ENCODE results near the gene DSTN.
A peak's percentile ranks its signal among the peaks of the same experiment; 100 is the strongest.

Gene DSTN

GRCh38 chr20:17625246-17626051, 55.6 kb downstream of the DSTN start:
- DNase-seq, result no peak

GRCh38 chr20:17626217-17627007, 56.5 kb downstream of the DSTN start:
- no peak for DNase-seq

GRCh38 chr20:17627101-17627955, 57.5 kb downstream of the DSTN start:
- no peak for DNase-seq

DNA sequence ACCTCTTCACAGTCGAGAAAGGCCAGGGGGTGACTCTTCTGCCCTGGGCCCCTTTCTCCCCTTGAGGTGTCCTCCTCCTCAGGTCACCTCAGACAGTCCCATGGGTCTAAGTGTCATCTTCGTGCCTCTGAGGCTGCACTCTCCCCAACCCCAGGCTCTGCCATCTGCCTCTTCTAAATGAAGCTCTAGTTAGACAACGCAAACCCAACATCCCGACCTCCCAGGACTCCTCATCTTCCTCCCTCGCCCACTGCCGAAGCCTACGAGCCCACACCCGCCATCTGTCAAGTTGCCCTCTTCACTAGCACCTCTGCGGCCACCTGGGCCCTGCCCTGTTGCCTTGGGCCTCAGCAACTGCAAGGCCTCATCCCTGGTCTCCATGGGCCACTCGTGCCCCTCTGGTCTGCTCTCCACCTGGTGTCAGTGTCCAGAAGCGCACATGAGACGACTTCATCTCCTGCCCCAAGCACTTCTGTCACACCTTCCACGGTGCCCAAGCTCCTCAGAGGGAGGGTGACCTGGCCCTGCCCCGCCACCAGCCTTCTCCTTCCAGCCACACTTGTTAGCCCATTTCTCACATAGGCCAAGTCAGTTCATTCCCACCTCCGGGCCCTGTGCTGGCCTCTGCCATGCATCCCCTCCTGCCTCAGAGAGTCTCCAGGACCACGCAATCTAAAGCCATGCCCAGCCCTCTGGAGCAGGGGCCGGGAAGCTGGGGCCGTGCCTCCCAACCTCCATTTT, 58.4 kb downstream of the DSTN start:
- DNase-seq, result no peak

DNA sequence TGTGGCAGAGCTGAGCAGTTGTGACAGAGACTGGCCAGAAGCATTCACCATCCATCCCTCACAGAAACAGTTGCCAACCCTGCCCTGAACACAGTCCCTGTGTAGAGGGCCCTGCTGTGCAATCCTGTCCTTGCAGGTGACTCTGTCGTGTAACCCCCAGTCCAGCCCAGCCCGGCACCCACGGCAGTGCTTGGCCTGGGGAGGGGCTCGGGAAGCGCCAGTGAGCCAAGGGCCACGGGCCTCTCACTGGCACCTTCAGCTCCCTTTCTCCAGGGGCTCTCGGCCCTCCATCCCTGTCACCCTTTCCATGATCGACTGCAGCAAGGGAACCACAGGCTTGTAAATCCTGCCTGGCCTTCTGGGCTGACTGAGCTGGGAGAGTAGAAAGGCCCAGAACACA, 59.1 kb downstream of the DSTN start:
- DNase-seq, result no peak

GRCh38 chr20:17629678-17630089, 59.8 kb downstream of the DSTN start:
- DNase-seq, result no peak

DNA sequence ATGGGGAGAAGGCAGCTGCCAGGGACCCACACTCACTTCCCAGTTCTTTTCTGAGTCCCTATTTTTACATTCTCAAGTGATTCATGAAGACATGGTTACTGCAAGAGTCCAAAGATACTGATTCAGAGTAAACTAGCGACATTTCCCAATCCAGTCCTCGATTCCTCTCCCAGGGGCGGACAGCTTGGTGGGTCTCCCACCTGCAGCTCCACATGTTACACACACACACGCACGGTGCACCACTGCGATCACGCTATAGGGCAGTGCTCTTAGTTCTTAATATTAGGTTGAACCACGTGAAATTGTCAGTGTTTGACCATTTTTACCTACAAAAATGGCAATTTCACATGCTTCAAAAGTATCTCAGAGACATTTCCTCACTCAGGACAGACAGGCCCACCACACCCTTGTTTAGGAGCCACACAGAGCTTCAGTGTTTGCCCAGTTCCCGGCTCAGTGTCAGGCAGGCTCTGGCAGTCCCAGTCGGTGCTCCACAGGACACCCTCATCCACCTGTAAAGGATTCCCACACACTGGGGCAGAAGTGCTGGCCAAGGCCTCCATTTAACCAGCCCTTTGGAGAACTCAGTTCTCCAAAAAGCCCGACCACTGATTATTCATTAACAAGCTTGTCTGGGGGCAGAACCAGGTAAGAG, 60.4 kb downstream of the DSTN start:
- no peak for DNase-seq

DNA sequence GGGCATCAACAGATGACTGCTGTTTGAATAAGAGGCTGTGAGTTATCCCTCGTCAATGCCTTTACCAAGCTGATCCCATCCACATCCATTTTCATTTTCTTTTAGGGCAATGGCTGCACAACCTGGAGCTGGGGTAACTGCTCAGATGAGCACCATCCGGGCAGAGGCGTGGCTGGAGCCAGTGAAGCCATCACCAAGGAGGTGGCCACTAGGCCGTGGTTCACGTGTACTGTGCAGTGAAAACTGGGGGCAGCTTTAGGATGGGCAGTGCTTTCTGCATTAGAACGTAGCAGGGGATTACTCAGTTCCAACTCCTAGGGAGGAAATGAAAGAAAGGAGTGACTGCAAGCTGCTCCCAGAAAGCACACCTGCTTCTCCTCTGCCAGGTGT, 60.9 kb downstream of the DSTN start:
- no peak for DNase-seq

- no peak for DNase-seq
Observed at GRCh38 chr20:17631576-17632319, 61.9 kb downstream of the DSTN start.

DNA sequence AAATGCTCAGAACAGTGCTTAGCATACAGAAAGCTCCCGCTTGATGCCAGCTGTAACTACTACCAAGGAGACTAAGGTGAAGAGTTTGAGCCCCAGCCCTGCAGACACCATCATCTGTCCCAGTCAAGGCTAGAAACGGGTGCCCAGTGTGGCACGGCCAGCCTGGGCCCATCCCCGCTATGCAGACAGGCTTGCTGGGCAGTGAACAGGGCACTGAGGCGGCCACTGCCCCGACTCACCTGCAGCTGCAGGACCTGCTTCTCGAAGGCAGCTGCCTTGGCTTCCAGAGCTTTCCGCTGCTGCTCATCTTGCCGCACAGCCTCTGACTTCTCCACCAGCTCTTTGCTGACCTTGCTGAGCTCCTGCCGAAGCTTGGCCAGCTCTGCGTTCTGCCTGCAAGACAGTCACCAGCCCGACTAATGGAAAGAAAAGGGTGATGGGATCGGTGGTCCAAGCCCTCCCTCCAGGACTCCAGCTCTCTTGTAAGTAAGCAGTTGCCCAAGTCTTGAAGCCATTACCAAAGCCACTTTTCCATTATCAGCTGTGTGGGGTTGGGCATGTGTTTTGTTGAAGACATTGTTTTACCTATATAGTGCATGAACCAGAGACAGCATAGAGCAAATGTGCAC, 63.5 kb downstream of the DSTN start:
- no peak for DNase-seq

- DNase-seq, result no peak
Observed at GRCh38 chr20:17633850-17634500, 64.1 kb downstream of the DSTN start.

DNA sequence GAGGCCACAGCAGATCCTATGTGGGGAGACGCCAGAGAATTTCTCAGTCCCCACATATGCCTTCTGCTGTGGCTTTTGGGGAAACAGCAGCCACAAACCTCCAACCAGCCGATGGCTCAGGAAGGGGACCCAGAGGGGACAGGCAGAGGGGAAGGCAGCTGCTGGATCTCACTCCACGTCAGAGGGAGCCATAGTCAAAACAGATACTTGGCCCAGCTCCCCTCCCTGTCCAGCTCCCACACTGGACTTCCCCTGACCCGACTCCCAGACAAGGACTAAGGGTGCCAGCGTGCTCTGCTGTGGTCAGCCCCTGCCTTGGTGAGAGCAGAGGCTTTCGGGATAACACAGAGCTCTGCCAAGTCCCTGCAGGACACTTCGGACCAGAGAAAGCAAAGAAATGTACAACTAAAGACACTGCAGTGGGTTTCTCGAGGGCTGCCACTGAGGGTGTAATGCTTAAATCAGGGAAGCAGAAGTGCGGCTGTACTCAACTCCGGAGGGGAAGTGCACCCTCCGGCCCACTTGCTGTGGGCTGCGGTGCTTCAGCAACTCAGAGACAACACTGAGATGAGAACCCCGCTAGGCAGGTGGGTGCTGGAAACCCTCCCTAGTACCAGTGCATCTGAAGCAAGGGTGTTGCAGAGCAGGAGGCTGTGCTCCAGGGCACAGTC, 64.9 kb downstream of the DSTN start:
- no peak for DNase-seq

DNA sequence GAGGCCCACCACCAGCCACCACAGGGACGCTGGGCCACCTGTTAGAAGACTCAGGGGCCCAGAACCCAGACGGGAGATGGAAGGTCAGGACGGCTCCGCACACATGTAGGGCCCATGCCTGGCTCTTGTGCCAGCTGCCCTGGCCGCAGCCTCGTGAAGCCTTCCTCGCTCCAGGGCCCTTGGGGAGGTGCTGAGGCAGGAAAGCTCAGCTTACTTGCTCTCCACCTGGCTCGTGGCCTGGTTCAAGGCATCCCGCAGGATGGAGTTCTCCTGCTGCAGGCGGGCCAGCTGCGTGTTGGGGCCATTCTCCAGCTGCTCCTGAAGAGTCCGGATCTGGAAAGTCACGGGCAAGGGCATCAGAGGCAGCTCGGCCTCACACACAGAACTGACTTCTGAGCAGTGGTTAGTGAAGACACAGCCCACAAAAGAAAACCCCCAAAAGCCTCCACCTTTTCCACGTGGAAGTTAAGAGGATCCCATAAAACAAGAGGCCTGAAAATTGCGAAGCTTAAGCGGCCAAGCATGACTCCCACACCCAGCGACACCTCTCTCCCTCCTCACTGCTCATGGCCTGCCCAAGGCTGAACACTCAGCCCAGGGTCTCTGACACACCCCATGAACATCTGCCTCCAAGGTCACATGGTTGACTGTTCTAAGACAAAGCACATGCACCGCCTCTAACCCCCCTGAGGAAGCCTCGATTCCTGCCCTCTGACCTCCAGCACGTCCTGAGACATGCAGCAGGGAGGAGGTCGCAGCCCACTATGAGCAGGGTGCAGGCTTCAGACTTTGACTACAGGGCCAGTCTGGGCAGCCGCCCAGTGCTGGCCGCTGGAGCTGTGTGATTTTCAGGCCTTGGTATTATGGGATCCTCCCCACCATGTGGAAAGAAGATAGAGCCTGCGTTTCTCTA, 65.7 kb downstream of the DSTN start:
- DNase-seq, result no peak

DNA sequence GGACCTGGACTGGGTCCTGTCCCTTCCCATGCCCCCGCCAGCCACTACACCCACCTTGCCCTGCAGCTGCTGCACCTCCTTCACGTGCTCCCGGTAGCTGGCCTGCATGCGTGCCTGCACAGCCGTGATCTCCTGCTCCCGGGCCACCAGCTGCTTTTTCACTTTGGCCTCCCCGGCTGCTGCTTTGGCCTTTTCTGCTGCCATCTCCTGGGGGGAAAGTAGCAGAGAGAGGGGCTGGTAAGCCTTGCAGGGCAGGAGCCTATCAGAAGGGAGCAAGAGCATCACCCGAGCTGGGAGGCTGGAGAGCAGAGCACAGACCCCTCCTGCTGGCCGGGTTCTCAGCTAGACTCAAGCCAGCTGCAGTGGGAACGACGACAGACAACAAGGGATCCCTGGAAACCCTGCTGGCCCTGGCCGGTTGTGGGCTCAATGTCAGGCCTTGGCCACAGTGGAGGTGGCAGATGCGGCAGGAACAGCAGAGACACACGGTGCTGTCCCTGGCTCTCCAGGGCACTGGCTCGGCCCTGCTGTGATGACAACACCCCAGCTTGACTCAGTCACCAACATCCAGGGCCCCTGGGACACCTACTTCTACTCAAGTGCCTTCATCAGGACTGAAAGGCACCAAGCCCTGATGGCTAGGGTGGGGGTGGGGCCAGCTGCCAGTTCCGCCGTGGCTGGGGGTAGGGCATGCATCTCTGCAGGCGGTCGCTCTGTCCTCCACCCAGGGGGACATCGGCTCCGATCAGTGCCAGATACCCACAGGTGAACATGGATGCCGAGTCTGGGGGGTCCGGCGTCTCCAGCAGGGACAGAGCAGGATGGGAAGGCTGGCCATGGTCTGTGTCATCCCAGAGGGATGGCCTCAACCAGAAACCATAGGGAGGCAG, 66.9 kb downstream of the DSTN start:
- DNase-seq, result peak in 1 of 2 experiments; percentile 13

DNA sequence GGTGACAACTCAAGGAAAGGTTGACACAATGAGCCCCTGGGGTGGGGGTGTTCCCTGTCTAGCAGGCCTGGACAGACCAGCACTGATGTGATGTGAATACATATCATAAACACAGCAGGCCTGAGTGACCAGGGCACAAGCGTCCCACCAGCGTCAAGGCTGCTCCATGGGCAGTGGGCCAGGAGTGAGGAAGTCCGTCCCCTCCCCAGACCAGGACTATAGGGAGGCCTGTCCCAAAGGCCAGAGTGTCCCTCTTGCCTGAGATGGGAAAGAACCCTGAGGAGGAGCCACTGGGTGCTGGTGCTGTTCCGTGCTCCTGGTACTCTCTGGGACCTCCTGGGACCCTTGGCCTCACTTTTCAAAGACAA, 67.5 kb downstream of the DSTN start:
- DNase-seq, result no peak

DNA sequence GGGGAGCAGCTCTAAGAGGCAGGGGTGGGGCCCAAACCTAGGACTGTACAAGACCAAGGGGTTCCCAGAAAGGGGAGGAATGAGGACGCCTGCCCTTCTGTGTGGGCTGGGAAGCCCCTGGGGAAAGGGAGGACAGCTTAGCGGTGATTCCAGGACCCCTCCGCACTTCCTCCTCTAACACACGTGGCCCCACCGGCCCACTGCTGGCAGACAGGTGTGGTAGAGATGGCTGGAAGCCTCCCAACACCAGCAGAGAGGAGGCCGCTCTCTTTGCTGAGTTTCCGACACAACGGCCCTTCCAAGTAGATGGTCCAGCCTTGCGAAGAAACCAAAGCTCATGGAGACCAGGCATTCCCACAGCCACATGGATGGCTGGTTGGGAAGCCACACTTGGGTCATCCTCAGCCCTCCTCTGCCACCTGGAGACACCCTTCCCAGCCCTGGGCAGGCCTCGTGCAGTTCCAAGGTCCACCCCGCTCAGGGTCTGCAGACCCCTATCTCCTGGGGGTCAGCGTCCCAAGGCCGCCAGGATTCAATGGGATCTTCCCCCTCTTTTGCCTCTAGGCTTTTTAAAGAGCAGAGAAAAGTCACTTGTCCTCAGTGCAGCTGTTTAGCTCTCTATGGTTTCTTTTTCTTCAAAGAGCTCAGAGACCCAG, 68.2 kb downstream of the DSTN start:
- DNase-seq, result no peak

DNA sequence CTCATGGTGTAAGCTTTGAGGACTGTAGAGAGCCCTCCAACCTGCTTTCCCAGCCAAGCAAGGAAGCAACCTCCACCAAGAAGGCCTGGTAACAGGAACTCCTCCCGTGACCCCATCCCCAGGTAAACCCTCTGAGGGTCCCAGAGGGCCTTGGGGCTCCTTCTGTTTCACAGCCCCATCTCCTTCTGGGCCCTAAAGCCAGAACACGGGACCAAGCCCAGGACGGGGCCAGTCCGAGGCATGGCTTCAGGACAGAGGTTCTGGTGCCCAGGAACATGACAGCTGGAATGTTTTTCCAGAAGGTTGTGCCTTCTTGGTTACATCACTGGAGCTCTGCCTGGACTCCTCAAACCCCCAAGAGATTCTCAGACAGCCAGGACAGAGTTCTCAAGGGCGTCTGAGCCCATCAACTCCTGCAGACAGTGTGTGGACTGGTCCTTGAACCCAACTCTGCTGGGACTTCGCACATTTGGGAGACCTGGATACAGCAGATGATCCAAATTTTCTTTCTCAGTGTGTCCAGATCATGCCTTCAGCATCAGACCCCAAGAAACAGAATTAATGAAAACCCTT, 69.0 kb downstream of the DSTN start:
- no peak for DNase-seq

All from NCI-H526 (cell line).